Calu3 (cell line): ENCODE data around the gene TEX35. TPM values are rescaled to one million over a fixed set of nuclear protein-coding genes. Genes with fewer than 3 reads are reported as not detected.

Experiments used
- BruUV-seq: library from RNA; stranded (reverse); fragments of 400-500 nt; replicated peaks from 2 replicates; lab custom pipeline; 2021; lab: Mats Ljungman, UMichigan
- CTCF ChIA-PET: fragments of 300-600 bp; sonication (Branson Sonifier 250); formaldehyde crosslinking; loops from one replicate; lab custom pipeline; 2022; ENCODE audit warnings: antibody characterized with exemption; lab: Charles Lee
- DNase-seq: peaks from one replicate; pipeline ENCODE4 v3.0.0; 2022
- H3K27ac Mint-ChIP-seq: one replicate; pipeline ENCODE4 v1.8.0; 2022; ENCODE audit warnings: mixed read lengths; ENCODE audit not compliant: unreplicated experiment
- H3K27me3 Mint-ChIP-seq: one replicate; pipeline ENCODE4 v1.8.0; 2022; ENCODE audit warnings: mixed read lengths; ENCODE audit not compliant: unreplicated experiment
- H3K36me3 Mint-ChIP-seq: one replicate; pipeline ENCODE4 v1.8.0; 2022; ENCODE audit warnings: mild to moderate bottlenecking, moderate library complexity, mixed read lengths; ENCODE audit not compliant: insufficient read depth, unreplicated experiment
- H3K4me1 Mint-ChIP-seq: one replicate; pipeline ENCODE4 v1.8.0; 2022; ENCODE audit warnings: mild to moderate bottlenecking, low read depth, mixed read lengths; ENCODE audit not compliant: unreplicated experiment
- H3K4me3 Mint-ChIP-seq: one replicate; pipeline ENCODE4 v1.8.0; 2022; ENCODE audit warnings: mild to moderate bottlenecking, low read depth, moderate library complexity, mixed read lengths; ENCODE audit not compliant: unreplicated experiment
- H3K9me3 Mint-ChIP-seq: one replicate; pipeline ENCODE4 v1.8.0; 2022; ENCODE audit warnings: low read depth, mixed read lengths; ENCODE audit not compliant: unreplicated experiment
- intact Hi-C: fragments of 100-400 bp; cut with micrococcal nuclease; formaldehyde crosslinking; loops from one replicate; pipeline ENCODE4 v1.10.0; 2022; ENCODE audit not compliant: unreplicated experiment
- total RNA-seq: library from RNA; stranded (reverse); gene quantifications from 2 replicates; pipeline ENCODE4 v1.2.3, GENCODE V29; 2022
- TF ChIP-seq, protein P1 (sequence below): fragments of 200-600 bp; IDR thresholded peaks from one replicate; pipeline ENCODE4 v1.8.0; 2022; ENCODE audit warnings: antibody characterized with exemption; ENCODE audit not compliant: unreplicated experiment

The TEX35 gene
- total RNA-seq, 1 experiment from 2014 or later, result not detected

DNA sequence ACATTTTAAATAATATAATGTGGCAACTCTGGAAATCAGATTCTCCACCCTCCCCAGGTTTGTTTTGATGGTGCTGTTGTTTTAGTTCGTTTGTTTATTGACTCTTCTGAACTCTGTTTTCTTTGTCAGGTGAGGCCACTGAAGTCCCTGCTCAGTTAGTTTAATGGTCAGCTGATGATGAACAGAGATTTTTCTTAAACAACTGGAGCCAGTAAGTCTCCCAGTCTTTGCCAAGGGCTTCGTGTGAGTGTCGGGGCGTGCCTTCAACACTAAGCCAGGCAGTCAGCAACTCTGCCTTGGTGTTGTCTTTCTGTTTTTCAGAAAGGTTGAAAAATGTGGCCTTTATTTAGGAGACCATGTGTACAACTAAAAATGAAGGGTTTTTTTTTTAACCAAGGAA, 58.9 kb downstream of the TEX35 start:
- Mint-ChIP-seq H3K27ac (no peak overlapping the region), H3K9me3 (no peaks in the 10 kb centered on the region), H3K27me3 (no peaks in the 10 kb centered on the region), H3K36me3 (no peaks in the 10 kb centered on the region), H3K4me1 (peaks cover 6% of the 10 kb centered on the region), H3K4me3 (no peak overlapping the region)
- no TSS peak for BruUV-seq
- TF ChIP-seq, protein P1, sequence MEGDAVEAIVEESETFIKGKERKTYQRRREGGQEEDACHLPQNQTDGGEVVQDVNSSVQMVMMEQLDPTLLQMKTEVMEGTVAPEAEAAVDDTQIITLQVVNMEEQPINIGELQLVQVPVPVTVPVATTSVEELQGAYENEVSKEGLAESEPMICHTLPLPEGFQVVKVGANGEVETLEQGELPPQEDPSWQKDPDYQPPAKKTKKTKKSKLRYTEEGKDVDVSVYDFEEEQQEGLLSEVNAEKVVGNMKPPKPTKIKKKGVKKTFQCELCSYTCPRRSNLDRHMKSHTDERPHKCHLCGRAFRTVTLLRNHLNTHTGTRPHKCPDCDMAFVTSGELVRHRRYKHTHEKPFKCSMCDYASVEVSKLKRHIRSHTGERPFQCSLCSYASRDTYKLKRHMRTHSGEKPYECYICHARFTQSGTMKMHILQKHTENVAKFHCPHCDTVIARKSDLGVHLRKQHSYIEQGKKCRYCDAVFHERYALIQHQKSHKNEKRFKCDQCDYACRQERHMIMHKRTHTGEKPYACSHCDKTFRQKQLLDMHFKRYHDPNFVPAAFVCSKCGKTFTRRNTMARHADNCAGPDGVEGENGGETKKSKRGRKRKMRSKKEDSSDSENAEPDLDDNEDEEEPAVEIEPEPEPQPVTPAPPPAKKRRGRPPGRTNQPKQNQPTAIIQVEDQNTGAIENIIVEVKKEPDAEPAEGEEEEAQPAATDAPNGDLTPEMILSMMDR, result no peak
- no peak for DNase-seq
- CTCF ChIA-PET, result interaction anchor here (0.5 to 0.8 kb wide), 2 partner anchors 13 to 37 kb away, joined by 3 to 4 read pairs; no protein-coding TSS in a partner anchor
- intact Hi-C loops, result no loop called here

Other genes with a start within 250 kb of the TEX35 start
- not detected in 2 replicates for gene CLEC20A, start 16.1 kb upstream of the TEX35 start, total RNA-seq
- gene RALGPS2, start 212.1 kb downstream of the TEX35 start, total RNA-seq, result 47.6 and 50.8 TPM in 2 replicates